NT2/D1 (cell line): ENCODE measurements around the gene GAGE12H.
"Not testable (repeated sequence)": the region's sequence is repeated elsewhere in the genome, so short reads cannot be mapped to it uniquely, and the experiment has no call there.

Source experiments
- YY1 ChIP-seq: IDR thresholded peaks from 2 replicates; pipeline ENCODE4 v1.6.1; 2011; ENCODE audit not compliant: insufficient read length, insufficient read depth
- ZNF274 ChIP-seq: IDR thresholded peaks from 2 replicates; pipeline ENCODE4 v1.6.1; 2011; ENCODE audit warnings: mild to moderate bottlenecking, low read depth, low read length

GRCh38 chrX:49589769-49590478 lies 10.2 kb downstream of the GAGE12H start:
- not testable (repeated sequence) for TF ChIP-seq ZNF274, YY1
